HCT116 (cell line): ENCODE data around the gene ZNF560. TPM values are rescaled to one million over a fixed set of nuclear protein-coding genes. Genes with fewer than 3 reads are reported as not detected.

Experiments
- ATAC-seq: fragments of 200-7000 bp; cut with Tn5 transposase; 2 replicates; pipeline ENCODE4 v1.9.1; 2020; ENCODE audit warnings: mild to moderate bottlenecking, moderate library complexity
- BruUV-seq: library from RNA; stranded (reverse); fragments of 400-500 nt; replicated peaks from 2 replicates; lab custom pipeline; 2021; lab: Mats Ljungman, UMichigan
- CTCF ChIA-PET: fragments of 300-600 bp; sonication (Branson Sonifier 250); formaldehyde crosslinking; loops from one replicate; lab custom pipeline; 2021; ENCODE audit warnings: antibody characterized with exemption; lab: Charles Lee
- POLR2A ChIA-PET: fragments of 300-600, 350-600 bp; sonication (Branson Sonifier 250); formaldehyde crosslinking; loops from one replicate; lab custom pipeline; 2021; ENCODE audit warnings: antibody characterized with exemption; lab: Charles Lee
- RAD21 ChIA-PET, 2 experiments: fragments of 300-600 bp; sonication (Branson Sonifier 250); formaldehyde crosslinking; loops; one replicate each; lab custom pipeline; 2023; ENCODE audit warnings: low total read pairs in 2 of 2; ENCODE audit not compliant: uncharacterized antibody in 2 of 2, unreplicated experiment in 2 of 2, low non-redundant PET in 1 of 2; lab: Charles Lee
- DNase-seq: peaks from one replicate; pipeline ENCODE4 v3.0.0-alpha.2; 2010; ENCODE audit warnings: low read depth, low spot score
- H2AFZ ChIP-seq: fragments of 200-600 bp; shearing (Covaris generic), sonication (generic); 2 replicates; pipeline ENCODE4 v1.6.1; 2017; ENCODE audit warnings: low read depth, mixed run types, mixed read lengths, antibody characterized with exemption, low read length; ENCODE audit not compliant: poor library complexity, severe bottlenecking
- H3K27ac ChIP-seq: 2 replicates; pipeline ENCODE4 v1.5.1; 2012; ENCODE audit warnings: low read depth, low read length
- H3K27me3 ChIP-seq: fragments of 200-600 bp; sonication (generic); 2 replicates; pipeline ENCODE4 v1.6.1; 2016; ENCODE audit warnings: mixed run types, low read length, mixed read lengths; ENCODE audit not compliant: insufficient read depth
- H3K36me3 ChIP-seq, 2 experiments: fragments of 200-500 bp in 1 of 2; fragments of 200-600 bp in 1 of 2; sonication (Bioruptor generic) in 1 of 2; sonication (generic) in 1 of 2; 2 replicates each; pipeline versions ENCODE4 v1.5.1 to v1.6.1; 2014 to 2016; ENCODE audit warnings: low read length in 2 of 2, inconsistent platforms in 1 of 2, mixed read lengths in 1 of 2, mixed run types in 1 of 2; ENCODE audit not compliant: insufficient read depth in 2 of 2, control insufficient read depth in 1 of 2
- H3K4me1 ChIP-seq, 2 experiments: fragments of 200-600 bp in 1 of 2; sonication (generic) in 1 of 2; 2 replicates each; pipeline versions ENCODE4 v1.5.1 to v1.6.1; 2012 to 2017; ENCODE audit warnings: low read length in 2 of 2, inconsistent platforms in 1 of 2, mild to moderate bottlenecking in 1 of 2, mixed read lengths in 1 of 2, mixed run types in 1 of 2, moderate library complexity in 1 of 2; ENCODE audit not compliant: insufficient read depth in 2 of 2, control insufficient read depth in 1 of 2
- H3K4me2 ChIP-seq: fragments of 200-600 bp; sonication (generic); 2 replicates; pipeline ENCODE4 v1.6.1; 2017; ENCODE audit warnings: mixed run types, low read length, mixed read lengths
- H3K4me3 ChIP-seq, 2 experiments: fragments of 200-600 bp in 1 of 2; sonication (generic) in 1 of 2; replicated peaks in 1 of 2; 2 replicates each; pipeline ENCODE4 v1.5.1; 2011 to 2016; ENCODE audit warnings: low read length in 2 of 2, control low read depth in 1 of 2, low read depth in 1 of 2, mild to moderate bottlenecking in 1 of 2, mixed read lengths in 1 of 2, mixed run types in 1 of 2
- H3K79me2 ChIP-seq: fragments of 200-600 bp; sonication (generic); 2 replicates; pipeline ENCODE4 v1.6.1; 2017; ENCODE audit warnings: mild to moderate bottlenecking, mixed run types, low read length, moderate library complexity, mixed read lengths; ENCODE audit not compliant: insufficient read depth
- H3K9ac ChIP-seq: fragments of 200-600 bp; sonication (generic); 2 replicates; pipeline ENCODE4 v1.6.1; 2016; ENCODE audit warnings: low read length, mixed read lengths
- H3K9me2 ChIP-seq: fragments of 200-600 bp; sonication (generic), shearing (Covaris generic); 2 replicates; pipeline ENCODE4 v1.6.1; 2017; ENCODE audit warnings: mixed run types, mild to moderate bottlenecking, moderate library complexity; ENCODE audit not compliant: insufficient read depth
- H3K9me3 ChIP-seq, 2 experiments: fragments of 200-500 bp in 1 of 2; fragments of 200-600 bp in 1 of 2; sonication (Bioruptor generic) in 1 of 2; sonication (generic) in 1 of 2; 2 replicates each; pipeline ENCODE4 v1.6.1; 2014 to 2017; ENCODE audit warnings: low read length in 2 of 2, mixed read lengths in 2 of 2, inconsistent platforms in 1 of 2, low read depth in 1 of 2, mild to moderate bottlenecking in 1 of 2, mixed run types in 1 of 2, moderate library complexity in 1 of 2; ENCODE audit not compliant: control insufficient read depth in 1 of 2, insufficient read depth in 1 of 2
- H4K20me1 ChIP-seq: fragments of 200-600 bp; sonication (generic), shearing (Covaris generic); 2 replicates; pipeline ENCODE4 v1.6.1; 2017; ENCODE audit warnings: mixed run types, mild to moderate bottlenecking, moderate library complexity; ENCODE audit not compliant: insufficient read depth
- CBX3 ChIP-seq: IDR thresholded peaks from 2 replicates; pipeline ENCODE4 v1.6.1; 2012; ENCODE audit warnings: low read depth
- CTCF ChIP-seq, 3 experiments: fragments of 200-600 bp in 1 of 3; sonication (generic) in 1 of 3; IDR thresholded peaks in 2 of 3; conservative IDR thresholded peaks in 1 of 3; 2 replicates each; pipeline ENCODE4 v1.5.1; 2012 to 2017; ENCODE audit warnings: low read depth in 2 of 3, low read length in 2 of 3, antibody characterized with exemption in 1 of 3, borderline replicate concordance in 1 of 3, control low read depth in 1 of 3, mild to moderate bottlenecking in 1 of 3, mixed read lengths in 1 of 3, mixed run types in 1 of 3, moderate library complexity in 1 of 3; ENCODE audit not compliant: insufficient read depth in 1 of 3
- EGR1 ChIP-seq: IDR thresholded peaks from 2 replicates; pipeline ENCODE4 v1.6.1; 2012; ENCODE audit warnings: low read depth
- ELF1 ChIP-seq: IDR thresholded peaks from 2 replicates; pipeline ENCODE4 v1.6.1; 2012; ENCODE audit warnings: low read depth, borderline replicate concordance
- EZH2 ChIP-seq: fragments of 200-600 bp; sonication (generic); IDR thresholded peaks from 2 replicates; pipeline ENCODE4 v1.6.1; 2017; ENCODE audit warnings: antibody characterized with exemption, mixed run types
- EZH2phosphoT487 ChIP-seq: fragments of 200-600 bp; IDR thresholded peaks from 2 replicates; pipeline ENCODE4 v1.6.1; 2018; ENCODE audit warnings: antibody characterized with exemption, borderline replicate concordance
- JUND ChIP-seq: IDR thresholded peaks from 2 replicates; pipeline ENCODE4 v1.6.1; 2012
- MAX ChIP-seq: IDR thresholded peaks from 2 replicates; pipeline ENCODE4 v1.6.1; 2012
- REST ChIP-seq: IDR thresholded peaks from 2 replicates; pipeline ENCODE4 v1.6.1; 2012; ENCODE audit warnings: low read depth
- SP1 ChIP-seq: IDR thresholded peaks from 2 replicates; pipeline ENCODE4 v1.6.1; 2012; ENCODE audit warnings: low read depth
- SRF ChIP-seq: IDR thresholded peaks from 2 replicates; pipeline ENCODE4 v1.6.1; 2012; ENCODE audit warnings: low read depth
- TCF7L2 ChIP-seq: IDR thresholded peaks from 2 replicates; pipeline ENCODE4 v1.7.0; 2011; ENCODE audit warnings: borderline replicate concordance, inconsistent platforms; ENCODE audit not compliant: insufficient read depth, insufficient read length; ENCODE audit errors: extremely low read depth
- YY1 ChIP-seq: IDR thresholded peaks from 2 replicates; pipeline ENCODE4 v1.6.1; 2011; ENCODE audit warnings: low read length, low read depth, moderate library complexity, mild to moderate bottlenecking; ENCODE audit not compliant: insufficient replicate concordance; ENCODE audit errors: extremely low read depth
- ZNF274 ChIP-seq: fragments of 200-500 bp; sonication (Bioruptor generic); IDR thresholded peaks from 2 replicates; pipeline ENCODE4 v1.6.1; 2014; ENCODE audit warnings: mild to moderate bottlenecking, low read depth, low read length, inconsistent platforms
- intact Hi-C: fragments of 100-400 bp; cut with micrococcal nuclease; formaldehyde crosslinking; loops from 2 replicates; pipeline ENCODE4 v1.10.0; 2022
- total RNA-seq: library from RNA; stranded (reverse); gene quantifications from one replicate; pipeline ENCODE4 v1.2.1, GENCODE V29; 2021; ENCODE audit not compliant: unreplicated experiment

The ZNF560 gene
- total RNA-seq, 1 experiment from 2014 or later = not detected

GRCh38 chr19:9500796-9501195 lies 2.4 kb upstream of the ZNF560 start:
- H3K79me2 ChIP-seq = no peaks in the 10 kb centered on the region
- no peak overlapping the region for H3K9ac ChIP-seq
- intact Hi-C loops = no loop called here
- H3K9me3 ChIP-seq = peaks cover 8 to 13% of the 10 kb centered on the region in 2 experiments; a peak in 2 of 4 replicates
- ChIA-PET CTCF (no interaction called here), RAD21 (no interaction called here), POLR2A (no interaction called here)
- no TSS peak for BruUV-seq
- no peaks in the 10 kb centered on the region for H3K36me3 ChIP-seq
- ATAC-seq = no peak
- H3K27ac ChIP-seq = no peak overlapping the region
- no peak overlapping the region for H2AFZ ChIP-seq
- H3K4me1 ChIP-seq = no peaks in the 10 kb centered on the region
- no peaks in the 10 kb centered on the region for H3K27me3 ChIP-seq
- no peak for DNase-seq
- H3K9me2 ChIP-seq = no peaks in the 10 kb centered on the region
- TF ChIP-seq ELF1 (no peak), EZH2phosphoT487 (no peak)
- no peak overlapping the region for H3K4me3 ChIP-seq
- no peak overlapping the region for H3K4me2 ChIP-seq
- H4K20me1 ChIP-seq = no peaks in the 10 kb centered on the region

GRCh38 chr19:9494096-9494495 lies 4.3 kb downstream of the ZNF560 start:
- H3K36me3 ChIP-seq = no peaks in the 10 kb centered on the region
- H3K9me3 ChIP-seq = peaks cover 5 to 11% of the 10 kb centered on the region in 2 experiments; a peak in 2 of 4 replicates
- H2AFZ ChIP-seq = no peak overlapping the region

More at GRCh38 chr19:9494096-9494495, 4.3 kb downstream of the ZNF560 start:
- no peaks in the 10 kb centered on the region for H3K79me2 ChIP-seq
- no peak overlapping the region for H3K4me3 ChIP-seq
- ChIA-PET CTCF (no interaction called here), POLR2A (no interaction called here), RAD21 (no interaction called here)
- H4K20me1 ChIP-seq = no peaks in the 10 kb centered on the region
- no peak for ATAC-seq
- H3K27me3 ChIP-seq = no peaks in the 10 kb centered on the region
- BruUV-seq = no TSS peak
- intact Hi-C loops = no loop called here
- H3K4me2 ChIP-seq = no peak overlapping the region
- no peak overlapping the region for H3K27ac ChIP-seq
- H3K9me2 ChIP-seq = no peaks in the 10 kb centered on the region
- TF ChIP-seq JUND (no peak), ZNF274 (no peak), EZH2phosphoT487 (no peak), YY1 (no peak), SRF (no peak), TCF7L2 (no peak), EGR1 (no peak), MAX (no peak), SP1 (no peak), ELF1 (no peak), CBX3 (no peak), EZH2 (no peak), REST (no peak), CTCF (IDR thresholded peaks at IDR 0.05 in 2 of 3, conservative IDR thresholded peaks at IDR 0.05 in 1 of 3; ENCODE audit: borderline replicate concordance in 1 of 3, insufficient read depth in 1 of 3, low read depth in 2 of 3, low read length in 2 of 3) (no peak)
- H3K4me1 ChIP-seq = no peaks in the 10 kb centered on the region
- no peak overlapping the region for H3K9ac ChIP-seq
- DNase-seq = no peak
